GM23338 (cell line): ENCODE data around the gene MKX. TPM values are rescaled to one million over a fixed set of nuclear protein-coding genes. Genes with fewer than 3 reads are reported as not detected.

Source experiments
- ATAC-seq: fragments of 200-7000 bp; cut with Tn5 transposase; 3 replicates; pipeline ENCODE4 v1.9.1; 2020
- DNase-seq: peaks from one replicate; pipeline ENCODE4 v3.0.0-alpha.2; 2015; ENCODE audit warnings: low spot score
- H2AFZ ChIP-seq: fragments of 200-600 bp; sonication (generic); 2 replicates; pipeline ENCODE4 v1.8.0; 2016; ENCODE audit warnings: antibody characterized with exemption, mild to moderate bottlenecking, moderate library complexity
- H3F3A ChIP-seq: fragments of 200-600 bp; sonication (generic); replicated peaks from 2 replicates; pipeline ENCODE4 v1.8.0; 2017; ENCODE audit warnings: antibody characterized with exemption, mixed run types, low read depth
- H3K27ac ChIP-seq: fragments of 200-600 bp; sonication (generic); 2 replicates; pipeline ENCODE4 v1.6.1; 2016; ENCODE audit warnings: low read depth
- H3K27me3 ChIP-seq: fragments of 200-600 bp; sonication (generic); 2 replicates; pipeline ENCODE4 v1.8.0; 2016; ENCODE audit warnings: mild to moderate bottlenecking, mixed run types, moderate library complexity; ENCODE audit not compliant: insufficient read depth
- H3K36me3 ChIP-seq: fragments of 200-600 bp; sonication (generic); 2 replicates; pipeline ENCODE4 v1.8.0; 2016; ENCODE audit warnings: mild to moderate bottlenecking; ENCODE audit not compliant: insufficient read depth
- H3K4me1 ChIP-seq: fragments of 200-600 bp; sonication (generic); 2 replicates; pipeline ENCODE4 v1.8.0; 2016; ENCODE audit warnings: mild to moderate bottlenecking, moderate library complexity; ENCODE audit not compliant: insufficient read depth
- H3K4me2 ChIP-seq: fragments of 200-600 bp; sonication (generic); 2 replicates; pipeline ENCODE4 v1.7.1; 2017; ENCODE audit warnings: mixed run types
- H3K4me3 ChIP-seq: fragments of 200-600 bp; sonication (generic); 2 replicates; pipeline ENCODE4 v1.6.1; 2016; ENCODE audit warnings: mixed run types
- H3K79me2 ChIP-seq: fragments of 200-600 bp; sonication (generic); replicated peaks from 2 replicates; pipeline ENCODE4 v1.8.0; 2017; ENCODE audit warnings: mild to moderate bottlenecking; ENCODE audit not compliant: insufficient read depth
- H3K9me2 ChIP-seq: fragments of 200-600 bp; sonication (generic); 2 replicates; pipeline ENCODE4 v1.8.0; 2017; ENCODE audit not compliant: insufficient read depth
- H4K20me1 ChIP-seq: fragments of 200-600 bp; sonication (generic); replicated peaks from 2 replicates; pipeline ENCODE4 v1.8.0; 2017; ENCODE audit warnings: mild to moderate bottlenecking; ENCODE audit not compliant: insufficient read depth
- H3K27ac Mint-ChIP-seq: 2 replicates; pipeline ENCODE4 v1.8.0; 2020; ENCODE audit warnings: inconsistent platforms, mild to moderate bottlenecking, moderate library complexity, mixed read lengths
- H3K27me3 Mint-ChIP-seq: 3 replicates; pipeline ENCODE4 v1.8.0; 2022; ENCODE audit warnings: low read depth, mild to moderate bottlenecking, moderate library complexity, mixed read lengths, inconsistent platforms; ENCODE audit not compliant: insufficient read depth, poor library complexity
- H3K36me3 Mint-ChIP-seq: 3 replicates; pipeline ENCODE4 v1.8.0; 2021; ENCODE audit warnings: low read depth, mild to moderate bottlenecking, inconsistent platforms, moderate library complexity, mixed read lengths
- H3K4me1 Mint-ChIP-seq: 3 replicates; pipeline ENCODE4 v1.8.0; 2020; ENCODE audit warnings: mild to moderate bottlenecking, inconsistent platforms, mixed read lengths
- H3K4me3 Mint-ChIP-seq: 3 replicates; pipeline ENCODE4 v1.8.0; 2021; ENCODE audit warnings: moderate library complexity, mild to moderate bottlenecking, inconsistent platforms, mixed read lengths
- H3K9me3 Mint-ChIP-seq: 3 replicates; pipeline ENCODE4 v1.8.0; 2020; ENCODE audit warnings: moderate library complexity, mild to moderate bottlenecking, inconsistent platforms, mixed read lengths
- CREB1 ChIP-seq: fragments of 250-450 bp; sonication (Bioruptor Pico); IDR thresholded peaks from 2 replicates; pipeline ENCODE4 v1.5.0; 2020; ENCODE audit warnings: low read depth, mild to moderate bottlenecking, moderate library complexity
- EZH2 ChIP-seq: fragments of 200-600 bp; sonication (generic); IDR thresholded peaks from one replicate; pipeline ENCODE4 v1.8.0; 2017; ENCODE audit warnings: antibody characterized with exemption, mild to moderate bottlenecking, low read depth; ENCODE audit not compliant: unreplicated experiment
- EZH2phosphoT487 ChIP-seq: fragments of 200-600 bp; sonication (generic); IDR thresholded peaks from one replicate; pipeline ENCODE4 v1.8.1; 2018; ENCODE audit warnings: antibody characterized with exemption; ENCODE audit not compliant: unreplicated experiment
- JUNB ChIP-seq: IDR thresholded peaks from one replicate; pipeline ENCODE4 v1.6.1; 2016; ENCODE audit warnings: antibody characterized with exemption; ENCODE audit not compliant: unreplicated experiment
- NANOG ChIP-seq: IDR thresholded peaks from 2 replicates; pipeline ENCODE4 v1.6.1; 2016; ENCODE audit warnings: antibody characterized with exemption, borderline replicate concordance
- POLR2AphosphoS5 ChIP-seq: IDR thresholded peaks from 2 replicates; pipeline ENCODE4 v1.6.1; 2016; ENCODE audit warnings: antibody characterized with exemption, low read depth
- REST ChIP-seq: IDR thresholded peaks from one replicate; pipeline ENCODE4 v1.6.1; 2018; ENCODE audit warnings: antibody characterized with exemption; ENCODE audit not compliant: unreplicated experiment
- STAT1 ChIP-seq: IDR thresholded peaks from one replicate; pipeline ENCODE4 v1.6.1; 2016; ENCODE audit warnings: antibody characterized with exemption; ENCODE audit not compliant: unreplicated experiment
- ZNF114 ChIP-seq: fragments of 250-450 bp; sonication (Bioruptor Pico); IDR thresholded peaks from 2 replicates; pipeline ENCODE4 v1.5.0; 2020; ENCODE audit warnings: mild to moderate bottlenecking, moderate library complexity
- ZNF331 ChIP-seq: fragments of 250-450 bp; sonication (Bioruptor Pico); IDR thresholded peaks from 2 replicates; pipeline ENCODE4 v1.5.0; 2020; ENCODE audit warnings: low read depth, mild to moderate bottlenecking, moderate library complexity
- polyA plus RNA-seq: library from polyadenylated mRNA; unstranded; fragments of >200 nt; fragmentation: Nextera tagmentation; extraction: Ambion mirVana; gene quantifications from 2 replicates; pipeline ENCODE4 v1.2.1, GENCODE V29; 2016
- total RNA-seq: library from RNA; depleted of rRNA; stranded (reverse); fragments of >200 nt; shearing (Covaris generic); gene quantifications from 2 replicates; pipeline ENCODE4 v1.2.3, GENCODE V29; 2014
- TF ChIP-seq, protein P1 (sequence below): IDR thresholded peaks from 2 replicates; pipeline ENCODE4 v1.6.1; 2016; ENCODE audit warnings: antibody characterized with exemption
- TF ChIP-seq, protein P2 (sequence below), 2 experiments: fragments of 200-600 bp in 1 of 2; sonication (generic) in 1 of 2; conservative IDR thresholded peaks; 2 replicates each; pipeline versions ENCODE4 v1.5.1 to v1.6.1; 2016 to 2017; ENCODE audit warnings: antibody characterized with exemption in 2 of 2, low read depth in 2 of 2, mild to moderate bottlenecking in 2 of 2, moderate library complexity in 1 of 2

MKX gene
- total and polyA plus RNA-seq, 2 experiments from 2014 or later = 0.66 to 0.97 TPM

DNA sequence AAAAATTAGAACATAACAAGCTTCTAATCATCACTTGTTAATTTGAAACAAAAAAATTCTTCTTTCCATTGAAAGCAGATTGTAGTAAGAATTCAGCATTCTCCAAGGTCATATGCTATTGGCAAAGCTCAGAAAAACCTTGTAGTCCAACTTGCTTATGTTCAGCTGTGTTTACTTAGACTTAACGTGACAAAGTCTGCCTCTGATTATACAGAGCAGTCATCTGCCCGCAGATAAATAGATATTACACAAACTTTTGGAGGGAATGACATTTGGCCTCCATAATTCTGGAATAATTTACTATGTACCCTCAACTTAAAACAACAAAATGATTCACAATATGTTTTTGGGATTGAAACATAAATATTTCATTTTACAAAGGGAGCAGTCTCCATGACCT lies 45.8 kb downstream of the MKX start:
- H3K27me3 Mint-ChIP-seq = peaks cover 2% of the 10 kb centered on the region
- no peak overlapping the region for H3K27ac Mint-ChIP-seq
- H3K9me3 Mint-ChIP-seq = no peaks in the 10 kb centered on the region
- H3K36me3 ChIP-seq = no peaks in the 10 kb centered on the region
- ATAC-seq = no peak
- H3K4me2 ChIP-seq = no peak overlapping the region
- no peaks in the 10 kb centered on the region for H3K36me3 Mint-ChIP-seq
- peaks cover 12% of the 10 kb centered on the region for H3K4me1 ChIP-seq
- no peaks in the 10 kb centered on the region for H3K27me3 ChIP-seq
- no peaks in the 10 kb centered on the region for H3K79me2 ChIP-seq
- peaks cover 21% of the 10 kb centered on the region for H3K4me1 Mint-ChIP-seq
- H4K20me1 ChIP-seq = no peaks in the 10 kb centered on the region
- H3K9me2 ChIP-seq = no peaks in the 10 kb centered on the region
- no peak overlapping the region for H3K4me3 ChIP-seq
- no peaks in the 10 kb centered on the region for H3F3A ChIP-seq
- no peak for DNase-seq
- no peak overlapping the region for H2AFZ ChIP-seq
- no peak overlapping the region for H3K4me3 Mint-ChIP-seq
- H3K27ac ChIP-seq = no peak overlapping the region
- TF ChIP-seq EZH2 (no peak), REST (no peak), POLR2AphosphoS5 (no peak), CREB1 (no peak), NANOG (no peak), STAT1 (no peak)

GRCh38 chr10:27698961-27699360 lies 46.7 kb downstream of the MKX start:
- DNase-seq = no peak
- Histone ChIP-seq H3K36me3 (no peaks in the 10 kb centered on the region), H3F3A (no peaks in the 10 kb centered on the region), H2AFZ (no peak overlapping the region), H3K4me1 (peaks cover 12% of the 10 kb centered on the region), H4K20me1 (no peaks in the 10 kb centered on the region), H3K9me2 (no peaks in the 10 kb centered on the region), H3K27me3 (no peaks in the 10 kb centered on the region), H3K79me2 (no peaks in the 10 kb centered on the region), H3K4me2 (no peak overlapping the region), H3K4me3 (no peak overlapping the region), H3K27ac (no peak overlapping the region)
- no peaks in the 10 kb centered on the region for H3K9me3 Mint-ChIP-seq
- no peak overlapping the region for H3K4me3 Mint-ChIP-seq
- H3K27ac Mint-ChIP-seq = no peak overlapping the region
- H3K27me3 Mint-ChIP-seq = peaks cover 2% of the 10 kb centered on the region
- no peak for ATAC-seq
- no peaks in the 10 kb centered on the region for H3K36me3 Mint-ChIP-seq
- peaks cover 21% of the 10 kb centered on the region for H3K4me1 Mint-ChIP-seq
- TF ChIP-seq NANOG (no peak), POLR2AphosphoS5 (no peak), CREB1 (no peak), EZH2 (no peak), EZH2phosphoT487 (no peak), REST (no peak), JUNB (no peak), ZNF331 (CRISPR knock-in tag) (no peak), ZNF114 (CRISPR knock-in tag) (no peak)
- TF ChIP-seq, protein P1, sequence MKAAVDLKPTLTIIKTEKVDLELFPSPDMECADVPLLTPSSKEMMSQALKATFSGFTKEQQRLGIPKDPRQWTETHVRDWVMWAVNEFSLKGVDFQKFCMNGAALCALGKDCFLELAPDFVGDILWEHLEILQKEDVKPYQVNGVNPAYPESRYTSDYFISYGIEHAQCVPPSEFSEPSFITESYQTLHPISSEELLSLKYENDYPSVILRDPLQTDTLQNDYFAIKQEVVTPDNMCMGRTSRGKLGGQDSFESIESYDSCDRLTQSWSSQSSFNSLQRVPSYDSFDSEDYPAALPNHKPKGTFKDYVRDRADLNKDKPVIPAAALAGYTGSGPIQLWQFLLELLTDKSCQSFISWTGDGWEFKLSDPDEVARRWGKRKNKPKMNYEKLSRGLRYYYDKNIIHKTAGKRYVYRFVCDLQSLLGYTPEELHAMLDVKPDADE = no peak
- TF ChIP-seq, protein P2, sequence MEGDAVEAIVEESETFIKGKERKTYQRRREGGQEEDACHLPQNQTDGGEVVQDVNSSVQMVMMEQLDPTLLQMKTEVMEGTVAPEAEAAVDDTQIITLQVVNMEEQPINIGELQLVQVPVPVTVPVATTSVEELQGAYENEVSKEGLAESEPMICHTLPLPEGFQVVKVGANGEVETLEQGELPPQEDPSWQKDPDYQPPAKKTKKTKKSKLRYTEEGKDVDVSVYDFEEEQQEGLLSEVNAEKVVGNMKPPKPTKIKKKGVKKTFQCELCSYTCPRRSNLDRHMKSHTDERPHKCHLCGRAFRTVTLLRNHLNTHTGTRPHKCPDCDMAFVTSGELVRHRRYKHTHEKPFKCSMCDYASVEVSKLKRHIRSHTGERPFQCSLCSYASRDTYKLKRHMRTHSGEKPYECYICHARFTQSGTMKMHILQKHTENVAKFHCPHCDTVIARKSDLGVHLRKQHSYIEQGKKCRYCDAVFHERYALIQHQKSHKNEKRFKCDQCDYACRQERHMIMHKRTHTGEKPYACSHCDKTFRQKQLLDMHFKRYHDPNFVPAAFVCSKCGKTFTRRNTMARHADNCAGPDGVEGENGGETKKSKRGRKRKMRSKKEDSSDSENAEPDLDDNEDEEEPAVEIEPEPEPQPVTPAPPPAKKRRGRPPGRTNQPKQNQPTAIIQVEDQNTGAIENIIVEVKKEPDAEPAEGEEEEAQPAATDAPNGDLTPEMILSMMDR (conservative IDR thresholded peaks at IDR 0.05; ENCODE audit: low read depth in 2 of 2) = no peak
